Measurements from ENCODE around the gene COMMD7. TPM values are rescaled to one million over a fixed set of nuclear protein-coding genes. Genes with fewer than 3 reads are reported as not detected.

The COMMD7 gene
- total RNA-seq, 1 experiment from 2014 or later: 13.2 TPM

DNA sequence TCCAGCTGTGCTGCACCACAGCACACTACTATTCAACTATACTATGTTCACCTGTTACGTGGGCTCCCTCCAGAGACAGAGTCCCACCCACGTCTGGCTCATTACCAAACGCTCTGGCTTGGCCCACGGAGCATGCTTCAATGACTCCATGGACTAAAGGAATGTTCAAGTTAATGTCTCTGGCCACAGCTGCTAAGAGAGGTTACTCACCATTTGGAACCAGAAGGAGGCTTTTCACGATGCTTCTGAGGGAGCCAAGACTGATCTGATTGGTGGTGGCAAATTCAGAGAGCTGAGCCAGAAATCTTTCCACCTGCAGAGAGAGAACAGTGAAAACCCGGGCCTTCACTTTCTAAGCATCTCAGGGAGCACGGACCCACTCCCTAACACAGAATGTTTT is 15.6 kb downstream of the COMMD7 start:
- Histone ChIP-seq H3K27ac (ENCODE audit: low read depth, low read length) (no peak overlapping the region), H3K9me3 (ENCODE audit: control insufficient read depth in 1 of 2, insufficient read depth in 1 of 2, low read depth in 1 of 2, low read length in 2 of 2) (no peaks in the 10 kb centered on the region), H3K36me3 (ENCODE audit: control insufficient read depth in 1 of 2, insufficient read depth in 2 of 2, low read length in 2 of 2) (no peaks in the 10 kb centered on the region), H4K20me1 (ENCODE audit: insufficient read depth) (no peaks in the 10 kb centered on the region), H3K4me3 (replicated peaks in 1 of 2; ENCODE audit: low read depth in 1 of 2, low read length in 2 of 2) (no peak overlapping the region), H3K9me2 (ENCODE audit: insufficient read depth) (no peaks in the 10 kb centered on the region), H3K9ac (ENCODE audit: low read length) (no peak overlapping the region), H3K79me2 (ENCODE audit: insufficient read depth, low read length) (no peaks in the 10 kb centered on the region), H2AFZ (ENCODE audit: low read depth, low read length, poor library complexity, severe bottlenecking) (no peak overlapping the region), H3K27me3 (ENCODE audit: insufficient read depth, low read length) (no peaks in the 10 kb centered on the region), H3K4me1 (ENCODE audit: control insufficient read depth in 1 of 2, insufficient read depth in 2 of 2, low read length in 2 of 2) (peaks cover 18 to 21% of the 10 kb centered on the region in 2 experiments), H3K4me2 (ENCODE audit: low read length) (no peak overlapping the region)
- POLR2A ChIA-PET: no interaction called here
- BruUV-seq (replicated peaks): no TSS peak
- DNase-seq (ENCODE audit: low read depth, low spot score) (no peak), ATAC-seq (no peak)
- RAD21 ChIA-PET (ENCODE audit: low non-redundant PET in 1 of 2, low total read pairs in 2 of 2, uncharacterized antibody in 2 of 2, unreplicated experiment in 2 of 2): no interaction called here
- CTCF ChIA-PET: interaction anchor here (2.3 kb wide), 1 partner anchor 51 kb away, joined by 10 read pairs; no protein-coding TSS in a partner anchor
- TF ChIP-seq YY1 (IDR thresholded peaks at IDR 0.05; ENCODE audit: extremely low read depth, insufficient replicate concordance, low read depth, low read length) (no peak), CBX3 (IDR thresholded peaks at IDR 0.05; ENCODE audit: low read depth) (no peak), EGR1 (IDR thresholded peaks at IDR 0.05; ENCODE audit: low read depth) (no peak), ELF1 (IDR thresholded peaks at IDR 0.05; ENCODE audit: borderline replicate concordance, low read depth) (no peak), ZFX (IDR thresholded peaks at IDR 0.05) (no peak), POLR2A (IDR thresholded peaks at IDR 0.05; ENCODE audit: borderline replicate concordance, extremely low read depth, insufficient read depth, insufficient read length) (no peak)
- TF ChIP-seq, protein P1, sequence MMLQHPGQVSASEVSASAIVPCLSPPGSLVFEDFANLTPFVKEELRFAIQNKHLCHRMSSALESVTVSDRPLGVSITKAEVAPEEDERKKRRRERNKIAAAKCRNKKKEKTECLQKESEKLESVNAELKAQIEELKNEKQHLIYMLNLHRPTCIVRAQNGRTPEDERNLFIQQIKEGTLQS (IDR thresholded peaks at IDR 0.05): no peak
- TF ChIP-seq, protein P2, sequence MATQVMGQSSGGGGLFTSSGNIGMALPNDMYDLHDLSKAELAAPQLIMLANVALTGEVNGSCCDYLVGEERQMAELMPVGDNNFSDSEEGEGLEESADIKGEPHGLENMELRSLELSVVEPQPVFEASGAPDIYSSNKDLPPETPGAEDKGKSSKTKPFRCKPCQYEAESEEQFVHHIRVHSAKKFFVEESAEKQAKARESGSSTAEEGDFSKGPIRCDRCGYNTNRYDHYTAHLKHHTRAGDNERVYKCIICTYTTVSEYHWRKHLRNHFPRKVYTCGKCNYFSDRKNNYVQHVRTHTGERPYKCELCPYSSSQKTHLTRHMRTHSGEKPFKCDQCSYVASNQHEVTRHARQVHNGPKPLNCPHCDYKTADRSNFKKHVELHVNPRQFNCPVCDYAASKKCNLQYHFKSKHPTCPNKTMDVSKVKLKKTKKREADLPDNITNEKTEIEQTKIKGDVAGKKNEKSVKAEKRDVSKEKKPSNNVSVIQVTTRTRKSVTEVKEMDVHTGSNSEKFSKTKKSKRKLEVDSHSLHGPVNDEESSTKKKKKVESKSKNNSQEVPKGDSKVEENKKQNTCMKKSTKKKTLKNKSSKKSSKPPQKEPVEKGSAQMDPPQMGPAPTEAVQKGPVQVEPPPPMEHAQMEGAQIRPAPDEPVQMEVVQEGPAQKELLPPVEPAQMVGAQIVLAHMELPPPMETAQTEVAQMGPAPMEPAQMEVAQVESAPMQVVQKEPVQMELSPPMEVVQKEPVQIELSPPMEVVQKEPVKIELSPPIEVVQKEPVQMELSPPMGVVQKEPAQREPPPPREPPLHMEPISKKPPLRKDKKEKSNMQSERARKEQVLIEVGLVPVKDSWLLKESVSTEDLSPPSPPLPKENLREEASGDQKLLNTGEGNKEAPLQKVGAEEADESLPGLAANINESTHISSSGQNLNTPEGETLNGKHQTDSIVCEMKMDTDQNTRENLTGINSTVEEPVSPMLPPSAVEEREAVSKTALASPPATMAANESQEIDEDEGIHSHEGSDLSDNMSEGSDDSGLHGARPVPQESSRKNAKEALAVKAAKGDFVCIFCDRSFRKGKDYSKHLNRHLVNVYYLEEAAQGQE (IDR thresholded peaks at IDR 0.05; ENCODE audit: low read depth): no peak
- TF ChIP-seq, protein P3, sequence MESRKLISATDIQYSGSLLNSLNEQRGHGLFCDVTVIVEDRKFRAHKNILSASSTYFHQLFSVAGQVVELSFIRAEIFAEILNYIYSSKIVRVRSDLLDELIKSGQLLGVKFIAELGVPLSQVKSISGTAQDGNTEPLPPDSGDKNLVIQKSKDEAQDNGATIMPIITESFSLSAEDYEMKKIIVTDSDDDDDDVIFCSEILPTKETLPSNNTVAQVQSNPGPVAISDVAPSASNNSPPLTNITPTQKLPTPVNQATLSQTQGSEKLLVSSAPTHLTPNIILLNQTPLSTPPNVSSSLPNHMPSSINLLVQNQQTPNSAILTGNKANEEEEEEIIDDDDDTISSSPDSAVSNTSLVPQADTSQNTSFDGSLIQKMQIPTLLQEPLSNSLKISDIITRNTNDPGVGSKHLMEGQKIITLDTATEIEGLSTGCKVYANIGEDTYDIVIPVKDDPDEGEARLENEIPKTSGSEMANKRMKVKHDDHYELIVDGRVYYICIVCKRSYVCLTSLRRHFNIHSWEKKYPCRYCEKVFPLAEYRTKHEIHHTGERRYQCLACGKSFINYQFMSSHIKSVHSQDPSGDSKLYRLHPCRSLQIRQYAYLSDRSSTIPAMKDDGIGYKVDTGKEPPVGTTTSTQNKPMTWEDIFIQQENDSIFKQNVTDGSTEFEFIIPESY (IDR thresholded peaks at IDR 0.05; ENCODE audit: extremely low read depth, insufficient replicate concordance, low read length): no peak
- TF ChIP-seq, protein P4, sequence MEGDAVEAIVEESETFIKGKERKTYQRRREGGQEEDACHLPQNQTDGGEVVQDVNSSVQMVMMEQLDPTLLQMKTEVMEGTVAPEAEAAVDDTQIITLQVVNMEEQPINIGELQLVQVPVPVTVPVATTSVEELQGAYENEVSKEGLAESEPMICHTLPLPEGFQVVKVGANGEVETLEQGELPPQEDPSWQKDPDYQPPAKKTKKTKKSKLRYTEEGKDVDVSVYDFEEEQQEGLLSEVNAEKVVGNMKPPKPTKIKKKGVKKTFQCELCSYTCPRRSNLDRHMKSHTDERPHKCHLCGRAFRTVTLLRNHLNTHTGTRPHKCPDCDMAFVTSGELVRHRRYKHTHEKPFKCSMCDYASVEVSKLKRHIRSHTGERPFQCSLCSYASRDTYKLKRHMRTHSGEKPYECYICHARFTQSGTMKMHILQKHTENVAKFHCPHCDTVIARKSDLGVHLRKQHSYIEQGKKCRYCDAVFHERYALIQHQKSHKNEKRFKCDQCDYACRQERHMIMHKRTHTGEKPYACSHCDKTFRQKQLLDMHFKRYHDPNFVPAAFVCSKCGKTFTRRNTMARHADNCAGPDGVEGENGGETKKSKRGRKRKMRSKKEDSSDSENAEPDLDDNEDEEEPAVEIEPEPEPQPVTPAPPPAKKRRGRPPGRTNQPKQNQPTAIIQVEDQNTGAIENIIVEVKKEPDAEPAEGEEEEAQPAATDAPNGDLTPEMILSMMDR (IDR thresholded peaks at IDR 0.05 in 2 of 3, conservative IDR thresholded peaks at IDR 0.05 in 1 of 3; ENCODE audit: borderline replicate concordance in 1 of 3, insufficient read depth in 1 of 3, low read depth in 2 of 3, low read length in 2 of 3): no peak
- intact Hi-C loops (cut with micrococcal nuclease): no loop called here

All from HCT116 (cell line).